Right cardiac atrium (tissue), 5 donors: ENCODE measurements around the gene SLC4A2. TPM values are rescaled to one million over a fixed set of nuclear protein-coding genes. Genes with fewer than 3 reads are reported as not detected.

ENCODE experiments used
- ATAC-seq, 2 donors: fragments of 200-7000 bp; cut with Tn5 transposase; one replicate each; pipeline versions ENCODE4 v1.8.0 to v1.9.1; 2020; ENCODE audit warnings: moderate library complexity in 2 of 2, mild to moderate bottlenecking in 1 of 2
- DNase-seq, 3 donors: peaks; one replicate each; pipeline ENCODE4 v3.0.0-alpha.2; 2020
- H3K27ac ChIP-seq: one replicate; pipeline ENCODE4 v1.5.1; 2013; ENCODE audit warnings: mild to moderate bottlenecking, low read length, control low read depth, moderate library complexity
- H3K27me3 ChIP-seq: one replicate; pipeline ENCODE4 v1.6.1; 2013; ENCODE audit not compliant: control insufficient read depth, insufficient read depth
- H3K4me1 ChIP-seq: one replicate; pipeline ENCODE4 v1.6.1; 2013; ENCODE audit warnings: low read length; ENCODE audit not compliant: control insufficient read depth, insufficient read depth
- H3K4me3 ChIP-seq: one replicate; pipeline ENCODE4 v1.5.1; 2013; ENCODE audit warnings: low read length, control low read depth
- H3K9me3 ChIP-seq: one replicate; pipeline ENCODE4 v1.6.1; 2013; ENCODE audit warnings: low read length; ENCODE audit not compliant: control insufficient read depth
- WGBS: extraction: QIAGEN DNeasy Blood & Tissue Kit; methylation state at CpG from one replicate; pipeline ENCODE4 v1.1.7; 2013; 5-methylcytosine and 5-hydroxymethylcytosine counted together
- intact Hi-C, 4 donors: fragments of 100-400 bp; cut with DNase I; formaldehyde crosslinking; loops; one replicate each; pipeline versions ENCODE4 v1.11.0 to v1.14.0; 2022 to 2023
- polyA plus RNA-seq: library from polyadenylated mRNA; stranded (reverse); fragments of 200-250 nt; gene quantifications from one replicate; pipeline ENCODE4 v1.2.3, GENCODE V29; 2013
- total RNA-seq, 4 donors: library from RNA; stranded (reverse); fragmentation: NEBNext Ultra II Directional; extraction: Animal tissue kit (Norgen Biotek cat#: 25700); gene quantifications; one replicate each; pipeline ENCODE4 v1.2.1, GENCODE V29; 2021
- donor health status: healthy with polysubstance abuse.
- donor health status: DM: no; HTN: yes; CAD: no.
- donor health status: DM: no; HTN: no; CAD: no.
- donor health status: DM: no; HTN: yes; CAD: no; lungs with severe emphysema.
- donor health status: DM: yes; HTN: yes; CAD: no.

Gene SLC4A2
- total and polyA plus RNA-seq, 5 donors: 61.7 to 120 (median 86.5) TPM

- no peak overlapping the region for H3K27ac ChIP-seq
- H3K9me3 ChIP-seq: no peaks in the 10 kb centered on the region
- H3K4me1 ChIP-seq: no peaks in the 10 kb centered on the region
- intact Hi-C loops: loop anchor here in 2 of 4 donors (2.0 to 10.0 kb wide), 2 partner anchors 183 kb away; no protein-coding TSS in a partner anchor
- H3K27me3 ChIP-seq: no peaks in the 10 kb centered on the region
- H3K4me3 ChIP-seq: no peak overlapping the region
- ATAC-seq (no peak), DNase-seq (peak in 1 of 3 donors; percentile 40)
- WGBS: 76% methylated on average over 30 of the region's 30 CpGs
Measured at GRCh38 chr7:151121380-151122170, 62.2 kb downstream of the SLC4A2 start.

GRCh38 chr7:151122276-151122675 lies 62.9 kb downstream of the SLC4A2 start:
- Histone ChIP-seq H3K27ac (no peak overlapping the region), H3K4me3 (no peak overlapping the region), H3K9me3 (no peaks in the 10 kb centered on the region), H3K27me3 (no peaks in the 10 kb centered on the region), H3K4me1 (no peaks in the 10 kb centered on the region)
- WGBS: 87% methylated on average over 24 of the region's 24 CpGs
- DNase-seq: peak in 1 of 3 donors; percentile 69
- intact Hi-C loops: loop anchor here in 2 of 4 donors (2.0 to 10.0 kb wide), 2 partner anchors 183 kb away; no protein-coding TSS in a partner anchor
- ATAC-seq: no peak

GRCh38 chr7:151122796-151123157 lies 63.4 kb downstream of the SLC4A2 start:
- intact Hi-C loops: loop anchor here in 2 of 4 donors (2.0 to 10.0 kb wide), 2 partner anchors 182 kb away; no protein-coding TSS in a partner anchor
- Histone ChIP-seq H3K9me3 (no peaks in the 10 kb centered on the region), H3K4me3 (no peak overlapping the region), H3K27me3 (no peaks in the 10 kb centered on the region), H3K27ac (no peak overlapping the region), H3K4me1 (no peaks in the 10 kb centered on the region)
- WGBS: 90% methylated on average over 29 of the region's 29 CpGs
- DNase-seq: peak in 1 of 3 donors; percentile 52
- ATAC-seq: no peak

- no peaks in the 10 kb centered on the region for H3K27me3 ChIP-seq
- no peaks in the 10 kb centered on the region for H3K4me1 ChIP-seq
- ATAC-seq: no peak
- no peak overlapping the region for H3K4me3 ChIP-seq
- no peak overlapping the region for H3K27ac ChIP-seq
- 90% methylated on average over 50 of the region's 50 CpGs for WGBS
- peak in 2 of 3 donors; percentile 56 to 58 for DNase-seq
- no peaks in the 10 kb centered on the region for H3K9me3 ChIP-seq
- intact Hi-C loops: loop anchor here in 2 of 4 donors (2.0 to 10.0 kb wide), 2 partner anchors 182 kb away; no protein-coding TSS in a partner anchor
Measured at GRCh38 chr7:151123158-151123821, 63.9 kb downstream of the SLC4A2 start.

- H3K4me3 ChIP-seq: no peak overlapping the region
- no peak overlapping the region for H3K27ac ChIP-seq
- peak; percentile 85 to 90 (median 86) for DNase-seq
- ATAC-seq: peak; percentile 69 to 75
- 47% methylated on average over 24 of the region's 24 CpGs for WGBS
- H3K27me3 ChIP-seq: no peaks in the 10 kb centered on the region
- H3K4me1 ChIP-seq: no peaks in the 10 kb centered on the region
- H3K9me3 ChIP-seq: no peaks in the 10 kb centered on the region
- intact Hi-C loops: loop anchor here in 3 of 4 donors (1.0 to 10.0 kb wide), 4 partner anchors 48 to 181 kb away; no protein-coding TSS in a partner anchor
Measured at GRCh38 chr7:151123822-151124464, 64.6 kb downstream of the SLC4A2 start.

- no peaks in the 10 kb centered on the region for H3K4me1 ChIP-seq
- no peak overlapping the region for H3K4me3 ChIP-seq
- H3K9me3 ChIP-seq: no peaks in the 10 kb centered on the region
- H3K27me3 ChIP-seq: no peaks in the 10 kb centered on the region
- 89% methylated on average over 7 of the region's 7 CpGs for WGBS
- DNase-seq: peak in 1 of 3 donors; percentile 41
- intact Hi-C loops: loop anchor here in 3 of 4 donors (1.0 to 10.0 kb wide), 3 partner anchors 48 to 180 kb away; no protein-coding TSS in a partner anchor
- no peak overlapping the region for H3K27ac ChIP-seq
- no peak for ATAC-seq
Measured at GRCh38 chr7:151124481-151124880, 65.1 kb downstream of the SLC4A2 start.

GRCh38 chr7:151124899-151125399 lies 65.6 kb downstream of the SLC4A2 start:
- WGBS: 82% methylated on average over 14 of the region's 14 CpGs
- Histone ChIP-seq H3K27ac (no peak overlapping the region), H3K9me3 (no peaks in the 10 kb centered on the region), H3K4me3 (no peak overlapping the region), H3K27me3 (no peaks in the 10 kb centered on the region), H3K4me1 (no peaks in the 10 kb centered on the region)
- ATAC-seq: no peak
- intact Hi-C loops: loop anchor here (1.0 to 10.0 kb wide), 4 partner anchors 47 to 180 kb away; no protein-coding TSS in a partner anchor
- DNase-seq: peak in 2 of 3 donors; percentile 39 to 45

- WGBS: 7% methylated on average over 22 of the region's 22 CpGs
- no peak overlapping the region for H3K27ac ChIP-seq
- ATAC-seq (peak; percentile 46 to 49), DNase-seq (peak; percentile 61 to 86 (median 82))
- no peaks in the 10 kb centered on the region for H3K4me1 ChIP-seq
- peak overlapping the region; percentile 47 for H3K4me3 ChIP-seq
- intact Hi-C loops: loop anchor here in 3 of 4 donors (2.0 to 10.0 kb wide), 3 partner anchors 47 to 179 kb away; no protein-coding TSS in a partner anchor
- no peaks in the 10 kb centered on the region for H3K9me3 ChIP-seq
- H3K27me3 ChIP-seq: no peaks in the 10 kb centered on the region
Measured at GRCh38 chr7:151125470-151125845, 66.1 kb downstream of the SLC4A2 start.

GRCh38 chr7:151125846-151126481 lies 66.6 kb downstream of the SLC4A2 start:
- H3K27ac ChIP-seq: no peak overlapping the region

More at GRCh38 chr7:151125846-151126481, 66.6 kb downstream of the SLC4A2 start:
- peak; percentile 18 to 27 for ATAC-seq
- DNase-seq: peak in 2 of 3 donors; percentile 63 to 71
- Histone ChIP-seq H3K9me3 (no peaks in the 10 kb centered on the region), H3K4me1 (no peaks in the 10 kb centered on the region), H3K4me3 (peak overlapping the region; percentile 47), H3K27me3 (no peaks in the 10 kb centered on the region)
- intact Hi-C loops: loop anchor here in 3 of 4 donors (2.0 to 10.0 kb wide), 3 partner anchors 46 to 179 kb away; no protein-coding TSS in a partner anchor
- WGBS: 9% methylated on average over 58 of the region's 58 CpGs
